OCI-LY7 (cell line): ENCODE measurements around the gene RNF19B. TPM values are rescaled to one million over a fixed set of nuclear protein-coding genes. Genes with fewer than 3 reads are reported as not detected.

Experiments
- BruUV-seq: library from RNA; stranded (reverse); fragments of 400-500 nt; replicated peaks from 2 replicates; lab custom pipeline; 2021; lab: Mats Ljungman, UMichigan
- CTCF ChIA-PET: fragments of 300-600 bp; sonication (Branson Sonifier 250); formaldehyde crosslinking; loops from one replicate; lab custom pipeline; 2022; ENCODE audit warnings: antibody characterized with exemption; ENCODE audit not compliant: unreplicated experiment; lab: Charles Lee
- POLR2A ChIA-PET: fragments of 300-600 bp; sonication (Branson Sonifier 250); formaldehyde crosslinking; loops from one replicate; lab custom pipeline; 2022; ENCODE audit warnings: antibody characterized with exemption; lab: Charles Lee
- DNase-seq: peaks from one replicate; pipeline ENCODE4 v3.0.0-alpha.2; 2015; ENCODE audit warnings: low spot score
- H2AFZ ChIP-seq: fragments of 200-600 bp; sonication (generic), shearing (Covaris generic); 2 replicates; pipeline ENCODE4 v1.6.1; 2014; ENCODE audit warnings: mild to moderate bottlenecking, antibody characterized with exemption, low read length, moderate library complexity
- H3K27ac ChIP-seq: fragments of 200-600 bp; sonication (generic); 2 replicates; pipeline ENCODE4 v1.5.1; 2014; ENCODE audit warnings: mixed run types, low read depth, mild to moderate bottlenecking, moderate library complexity, low read length, inconsistent platforms; ENCODE audit not compliant: poor library complexity, severe bottlenecking
- H3K36me3 ChIP-seq: fragments of 200-600 bp; sonication (generic); 2 replicates; pipeline ENCODE4 v1.6.1; 2014; ENCODE audit warnings: mild to moderate bottlenecking, antibody characterized with exemption, low read length, moderate library complexity, mixed read lengths; ENCODE audit not compliant: insufficient read depth
- H3K4me1 ChIP-seq: fragments of 200-600 bp; sonication (generic); 2 replicates; pipeline ENCODE4 v1.5.1; 2014; ENCODE audit warnings: mild to moderate bottlenecking, low read length; ENCODE audit not compliant: insufficient read depth, poor library complexity, severe bottlenecking
- H3K4me2 ChIP-seq: fragments of 200-600 bp; sonication (generic); 2 replicates; pipeline ENCODE4 v1.6.1; 2014; ENCODE audit warnings: mild to moderate bottlenecking, low read length
- H3K4me3 ChIP-seq: fragments of 200-600 bp; sonication (generic); 2 replicates; pipeline ENCODE4 v1.5.1; 2014; ENCODE audit warnings: mild to moderate bottlenecking, low read depth, low read length; ENCODE audit not compliant: poor library complexity, severe bottlenecking
- H3K79me2 ChIP-seq: fragments of 200-600 bp; sonication (generic); 2 replicates; pipeline ENCODE4 v1.6.1; 2016; ENCODE audit warnings: low read depth, mild to moderate bottlenecking, low read length, moderate library complexity, mixed read lengths; ENCODE audit not compliant: insufficient read depth
- H3K9me2 ChIP-seq: fragments of 200-600 bp; sonication (generic); 2 replicates; pipeline ENCODE4 v1.6.1; 2016; ENCODE audit warnings: mild to moderate bottlenecking, low read length, mixed read lengths; ENCODE audit not compliant: insufficient read depth
- H3K9me3 ChIP-seq: fragments of 200-600 bp; sonication (generic); 2 replicates; pipeline ENCODE4 v1.6.1; 2014; ENCODE audit warnings: mild to moderate bottlenecking, mixed run types, low read length, mixed read lengths
- H4K20me1 ChIP-seq: fragments of 200-600 bp; sonication (generic); 2 replicates; pipeline ENCODE4 v1.6.1; 2014; ENCODE audit warnings: mild to moderate bottlenecking, antibody characterized with exemption, low read length, moderate library complexity, mixed read lengths; ENCODE audit not compliant: insufficient read depth
- EZH2phosphoT487 ChIP-seq: fragments of 200-600 bp; sonication (generic); IDR thresholded peaks from 2 replicates; pipeline ENCODE4 v1.6.1; 2018; ENCODE audit warnings: low read depth, borderline replicate concordance, mild to moderate bottlenecking, mixed run types, antibody characterized with exemption, low read length, moderate library complexity, mixed read lengths
- intact Hi-C: fragments of 100-400 bp; cut with micrococcal nuclease; formaldehyde crosslinking; loops from one replicate; pipeline ENCODE4 v1.10.0; 2022; ENCODE audit not compliant: unreplicated experiment
- total RNA-seq, 2 experiments: library from RNA; depleted of rRNA in 1 of 2; stranded (reverse); fragments of >200 nt in 1 of 2; shearing (Covaris generic) in 1 of 2; gene quantifications; 2 replicates each; pipeline ENCODE4 v1.2.3, GENCODE V29; 2014 to 2022
- TF ChIP-seq, protein P1 (sequence below): fragments of 200-600 bp; sonication (generic); conservative IDR thresholded peaks from 2 replicates; pipeline ENCODE4 v1.5.1; 2014; ENCODE audit warnings: mild to moderate bottlenecking, antibody characterized with exemption, low read length, moderate library complexity, mixed read lengths

Gene RNF19B
- total RNA-seq, 2 experiments from 2014 or later = 23.0 to 36.8 TPM

DNA sequence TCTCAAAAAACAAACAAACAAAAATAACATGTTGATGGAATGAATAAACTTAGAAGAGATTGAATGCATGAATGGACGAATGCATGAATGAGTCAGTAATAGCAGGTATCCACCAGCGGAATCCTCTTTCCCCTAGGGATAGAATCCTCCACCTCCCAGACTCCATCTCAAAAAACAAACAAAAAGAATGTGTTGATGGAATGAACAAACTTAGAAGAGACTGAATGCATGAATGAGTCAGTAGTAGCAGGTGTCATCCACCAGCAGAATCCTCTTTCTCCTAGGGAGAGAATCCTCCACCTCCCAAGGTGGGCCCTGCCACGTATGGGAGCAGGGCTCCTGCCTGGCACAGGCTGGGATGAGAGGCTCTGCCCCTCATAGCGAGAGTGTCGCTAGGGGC is 26.8 kb upstream of the RNF19B start:
- ChIA-PET CTCF (no interaction called here), POLR2A (interaction anchor here (1.1 to 1.7 kb wide), 3 partner anchors 10 to 23 kb away, joined by 3 to 9 read pairs (median 3); no protein-coding TSS in a partner anchor)
- BruUV-seq = no TSS peak
- no peaks in the 10 kb centered on the region for H3K9me3 ChIP-seq
- H3K27ac ChIP-seq = peak overlapping the region; percentile 54
- DNase-seq = no peak
- H4K20me1 ChIP-seq = no peaks in the 10 kb centered on the region
- H3K4me2 ChIP-seq = peak overlapping the region; percentile 30
- TF ChIP-seq, protein P1, sequence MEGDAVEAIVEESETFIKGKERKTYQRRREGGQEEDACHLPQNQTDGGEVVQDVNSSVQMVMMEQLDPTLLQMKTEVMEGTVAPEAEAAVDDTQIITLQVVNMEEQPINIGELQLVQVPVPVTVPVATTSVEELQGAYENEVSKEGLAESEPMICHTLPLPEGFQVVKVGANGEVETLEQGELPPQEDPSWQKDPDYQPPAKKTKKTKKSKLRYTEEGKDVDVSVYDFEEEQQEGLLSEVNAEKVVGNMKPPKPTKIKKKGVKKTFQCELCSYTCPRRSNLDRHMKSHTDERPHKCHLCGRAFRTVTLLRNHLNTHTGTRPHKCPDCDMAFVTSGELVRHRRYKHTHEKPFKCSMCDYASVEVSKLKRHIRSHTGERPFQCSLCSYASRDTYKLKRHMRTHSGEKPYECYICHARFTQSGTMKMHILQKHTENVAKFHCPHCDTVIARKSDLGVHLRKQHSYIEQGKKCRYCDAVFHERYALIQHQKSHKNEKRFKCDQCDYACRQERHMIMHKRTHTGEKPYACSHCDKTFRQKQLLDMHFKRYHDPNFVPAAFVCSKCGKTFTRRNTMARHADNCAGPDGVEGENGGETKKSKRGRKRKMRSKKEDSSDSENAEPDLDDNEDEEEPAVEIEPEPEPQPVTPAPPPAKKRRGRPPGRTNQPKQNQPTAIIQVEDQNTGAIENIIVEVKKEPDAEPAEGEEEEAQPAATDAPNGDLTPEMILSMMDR = no peak
- H3K4me1 ChIP-seq = peaks cover 28% of the 10 kb centered on the region
- H2AFZ ChIP-seq = no peak overlapping the region; the same call in 1 of the 2 replicates
- no peaks in the 10 kb centered on the region for H3K9me2 ChIP-seq
- H3K79me2 ChIP-seq = no peaks in the 10 kb centered on the region
- H3K4me3 ChIP-seq = no peak overlapping the region
- H3K36me3 ChIP-seq = no peaks in the 10 kb centered on the region
- intact Hi-C loops = loop anchor here (5.0 kb wide), 1 partner anchor 39 kb away; no protein-coding TSS in a partner anchor

DNA sequence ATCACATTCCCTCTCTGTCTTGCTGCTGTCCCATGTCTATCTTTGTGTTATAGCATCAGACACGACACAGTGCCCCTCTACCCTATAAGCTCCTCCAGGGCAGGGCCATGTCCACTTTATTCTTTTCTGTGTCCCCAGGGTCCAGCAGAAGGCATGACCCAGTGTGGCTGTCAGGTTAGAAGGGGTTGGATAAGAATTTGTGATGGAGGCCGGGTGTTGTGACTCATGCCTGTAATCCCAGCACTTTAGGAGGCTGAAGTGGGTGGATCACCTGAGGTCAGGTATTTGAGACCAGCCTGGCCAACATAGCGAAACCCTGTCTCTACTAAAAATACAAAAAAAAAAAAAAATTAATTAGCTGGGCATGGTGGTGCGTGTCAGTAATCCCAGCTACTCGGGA is 26.3 kb upstream of the RNF19B start:
- no peak for DNase-seq
- Histone ChIP-seq H3K79me2 (no peaks in the 10 kb centered on the region), H3K4me2 (no peak overlapping the region), H3K4me1 (peaks cover 28% of the 10 kb centered on the region), H3K4me3 (no peak overlapping the region), H4K20me1 (no peaks in the 10 kb centered on the region), H3K36me3 (no peaks in the 10 kb centered on the region), H3K9me2 (no peaks in the 10 kb centered on the region), H3K27ac (no peak overlapping the region), H2AFZ (no peak overlapping the region), H3K9me3 (no peaks in the 10 kb centered on the region)
- intact Hi-C loops = loop anchor here (5.0 kb wide), 1 partner anchor 39 kb away; no protein-coding TSS in a partner anchor
- ChIA-PET POLR2A (interaction anchor here (0.7 to 1.7 kb wide), 3 partner anchors 10 to 22 kb away, joined by 3 to 9 read pairs (median 6); no protein-coding TSS in a partner anchor), CTCF (interaction anchor here (0.6 kb wide), 1 partner anchor 10 kb away, joined by 3 read pairs; no protein-coding TSS in a partner anchor)
- TF ChIP-seq EZH2phosphoT487 = no peak
- TF ChIP-seq, protein P1 = no peak
- BruUV-seq = no TSS peak
